ENCODE measurements around the gene ACOXL. TPM values are rescaled to one million over a fixed set of nuclear protein-coding genes. Genes with fewer than 3 reads are reported as not detected.

Gene ACOXL
- total RNA-seq, 4 donors from 2014 or later, result not detected

DNA sequence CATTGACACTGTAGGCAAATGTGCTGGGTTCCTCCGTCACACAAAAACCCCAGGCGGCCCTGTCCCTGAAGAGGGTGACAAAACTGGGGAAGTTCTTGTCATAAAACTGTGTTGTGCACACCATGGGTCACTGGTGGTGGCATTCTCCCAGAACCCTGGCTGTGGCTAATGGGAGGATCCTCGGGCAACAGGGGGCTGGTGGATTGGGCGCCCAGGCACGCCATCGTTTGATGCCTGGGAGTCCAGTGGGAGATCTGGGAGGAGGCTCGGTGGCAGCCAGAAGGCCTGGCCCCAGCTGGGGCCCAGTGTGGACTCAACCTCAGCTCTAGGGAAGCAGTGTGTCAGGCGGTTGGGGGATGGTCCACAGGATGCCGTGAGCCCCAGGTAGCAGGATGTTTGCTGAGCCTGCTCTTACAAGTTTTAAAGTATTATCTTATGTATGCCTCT lies 140.7 kb downstream of the ACOXL start:
- H3K27me3 ChIP-seq, result no peaks in the 10 kb centered on the region
- intact Hi-C loops (cut with DNase I), result no loop called here
- H3K9me3 ChIP-seq, result no peaks in the 10 kb centered on the region
- no peaks in the 10 kb centered on the region for H3K4me1 ChIP-seq
- H3K4me3 ChIP-seq, result no peak overlapping the region
- 76 to 88% methylated on average over 6 to 9 of the region's 9 CpGs for WGBS, 2 donors
- H3K27ac ChIP-seq, result no peak overlapping the region
- H3K36me3 ChIP-seq, result no peaks in the 10 kb centered on the region
- DNase-seq, result no peak
- no peak for TF ChIP-seq POLR2A (IDR thresholded peaks at IDR 0.05)
- TF ChIP-seq, protein P1, sequence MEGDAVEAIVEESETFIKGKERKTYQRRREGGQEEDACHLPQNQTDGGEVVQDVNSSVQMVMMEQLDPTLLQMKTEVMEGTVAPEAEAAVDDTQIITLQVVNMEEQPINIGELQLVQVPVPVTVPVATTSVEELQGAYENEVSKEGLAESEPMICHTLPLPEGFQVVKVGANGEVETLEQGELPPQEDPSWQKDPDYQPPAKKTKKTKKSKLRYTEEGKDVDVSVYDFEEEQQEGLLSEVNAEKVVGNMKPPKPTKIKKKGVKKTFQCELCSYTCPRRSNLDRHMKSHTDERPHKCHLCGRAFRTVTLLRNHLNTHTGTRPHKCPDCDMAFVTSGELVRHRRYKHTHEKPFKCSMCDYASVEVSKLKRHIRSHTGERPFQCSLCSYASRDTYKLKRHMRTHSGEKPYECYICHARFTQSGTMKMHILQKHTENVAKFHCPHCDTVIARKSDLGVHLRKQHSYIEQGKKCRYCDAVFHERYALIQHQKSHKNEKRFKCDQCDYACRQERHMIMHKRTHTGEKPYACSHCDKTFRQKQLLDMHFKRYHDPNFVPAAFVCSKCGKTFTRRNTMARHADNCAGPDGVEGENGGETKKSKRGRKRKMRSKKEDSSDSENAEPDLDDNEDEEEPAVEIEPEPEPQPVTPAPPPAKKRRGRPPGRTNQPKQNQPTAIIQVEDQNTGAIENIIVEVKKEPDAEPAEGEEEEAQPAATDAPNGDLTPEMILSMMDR (IDR thresholded peaks at IDR 0.05), result no peak

- no peak overlapping the region for H3K4me3 ChIP-seq
- no peak for DNase-seq
- no peak for TF ChIP-seq POLR2A (IDR thresholded peaks at IDR 0.05)
- TF ChIP-seq, protein P1 (IDR thresholded peaks at IDR 0.05), result no peak
- WGBS, 2 donors, result 74 to 83% methylated on average over 6 to 9 of the region's 17 CpGs
- H3K4me1 ChIP-seq, result no peaks in the 10 kb centered on the region
- H3K27ac ChIP-seq, result no peak overlapping the region
- H3K9me3 ChIP-seq, result peaks cover 0 to 5% (median 0%) of the 10 kb centered on the region in 3 donors
- H3K36me3 ChIP-seq, result no peaks in the 10 kb centered on the region
- intact Hi-C loops (cut with DNase I), result no loop called here
- H3K27me3 ChIP-seq, result peaks cover 0 to 3% (median 0%) of the 10 kb centered on the region in 4 donors
These were observed 141.5 kb downstream of the ACOXL start for GRCh38 chr2:110873597-110874452.

DNA sequence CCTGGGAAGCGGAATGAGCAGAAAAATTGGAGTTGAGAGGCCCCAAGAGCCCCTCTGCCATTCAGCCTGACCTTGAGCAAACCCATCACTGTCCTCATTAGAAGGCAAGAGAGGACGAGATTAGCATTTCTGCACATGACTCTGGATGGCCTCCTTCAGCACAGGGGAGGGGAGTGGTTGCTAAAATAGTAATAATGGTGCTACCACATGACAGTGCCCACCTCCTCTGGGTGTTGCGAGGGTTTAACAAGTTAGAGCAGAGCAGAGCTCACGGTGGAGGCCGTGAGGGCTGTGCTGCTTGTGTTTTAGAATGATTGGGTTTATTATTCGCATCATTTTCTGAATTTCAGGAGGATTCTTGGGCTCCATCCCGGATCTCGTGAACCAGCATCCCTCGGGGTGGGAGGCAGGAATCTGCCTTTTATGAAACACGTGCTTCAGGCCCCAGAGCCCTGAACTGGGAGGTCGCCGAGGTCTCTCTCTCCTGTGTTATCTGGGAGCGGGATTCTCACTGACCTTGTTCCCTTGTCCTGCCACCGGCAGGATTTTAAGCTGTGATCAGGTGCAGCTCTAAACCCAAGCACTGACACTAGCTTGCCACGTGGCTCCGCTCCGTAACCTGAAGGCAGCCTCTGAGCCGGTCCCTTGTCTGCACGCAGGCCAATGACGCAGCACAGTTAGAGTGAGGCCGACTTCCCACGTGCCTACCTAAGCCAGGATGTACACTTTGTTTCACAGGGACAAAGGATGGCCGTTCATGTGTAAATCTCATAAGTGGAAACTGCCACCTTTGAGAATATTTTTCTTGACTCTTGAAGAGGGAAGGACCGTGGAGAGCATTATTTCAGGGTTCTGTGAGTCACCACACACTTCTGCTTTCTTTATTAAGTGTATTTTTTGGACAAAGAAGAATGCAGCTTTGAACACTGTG lies 142.3 kb downstream of the ACOXL start:
- Histone ChIP-seq H3K4me1 (no peaks in the 10 kb centered on the region), H3K36me3 (no peaks in the 10 kb centered on the region), H3K9me3 (peaks cover 0 to 7% (median 0%) of the 10 kb centered on the region in 3 donors), H3K4me3 (no peak overlapping the region), H3K27me3 (peaks cover 0 to 3% (median 0%) of the 10 kb centered on the region in 4 donors), H3K27ac (no peak overlapping the region)
- intact Hi-C loops (cut with DNase I), result no loop called here
- DNase-seq, result no peak
- WGBS, 2 donors, result 77 to 79% methylated on average over 12 to 21 of the region's 24 CpGs
- no peak for TF ChIP-seq POLR2A (IDR thresholded peaks at IDR 0.05)
- TF ChIP-seq, protein P1 (IDR thresholded peaks at IDR 0.05), result no peak

DNA sequence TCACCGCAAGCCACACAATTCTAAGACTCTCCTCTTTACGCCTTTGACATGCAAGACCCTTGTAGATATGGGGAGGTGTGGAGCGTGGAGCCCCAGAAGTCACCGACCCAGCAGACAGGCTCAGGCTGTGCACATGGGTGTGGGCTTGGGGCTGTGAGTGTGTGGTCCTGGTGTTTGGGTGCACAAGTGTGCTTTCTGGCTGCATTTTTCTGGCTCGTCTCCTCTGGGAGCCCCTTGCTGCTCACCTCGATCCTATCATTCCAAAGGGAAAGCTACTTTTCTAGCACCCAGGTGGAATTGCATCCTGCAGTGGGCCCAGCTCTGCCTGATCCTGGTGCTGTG lies 143.0 kb downstream of the ACOXL start:
- Histone ChIP-seq H3K4me3 (no peak overlapping the region), H3K4me1 (no peaks in the 10 kb centered on the region), H3K9me3 (peaks cover 0 to 7% (median 0%) of the 10 kb centered on the region in 3 donors), H3K36me3 (no peaks in the 10 kb centered on the region), H3K27me3 (peaks cover 0 to 3% (median 0%) of the 10 kb centered on the region in 4 donors), H3K27ac (no peak overlapping the region)
- intact Hi-C loops (cut with DNase I), result no loop called here
- no peak for DNase-seq
- no peak for TF ChIP-seq POLR2A (IDR thresholded peaks at IDR 0.05)
- WGBS, 2 donors, result 77 to 91% methylated on average over 4 to 6 of the region's 6 CpGs

DNA sequence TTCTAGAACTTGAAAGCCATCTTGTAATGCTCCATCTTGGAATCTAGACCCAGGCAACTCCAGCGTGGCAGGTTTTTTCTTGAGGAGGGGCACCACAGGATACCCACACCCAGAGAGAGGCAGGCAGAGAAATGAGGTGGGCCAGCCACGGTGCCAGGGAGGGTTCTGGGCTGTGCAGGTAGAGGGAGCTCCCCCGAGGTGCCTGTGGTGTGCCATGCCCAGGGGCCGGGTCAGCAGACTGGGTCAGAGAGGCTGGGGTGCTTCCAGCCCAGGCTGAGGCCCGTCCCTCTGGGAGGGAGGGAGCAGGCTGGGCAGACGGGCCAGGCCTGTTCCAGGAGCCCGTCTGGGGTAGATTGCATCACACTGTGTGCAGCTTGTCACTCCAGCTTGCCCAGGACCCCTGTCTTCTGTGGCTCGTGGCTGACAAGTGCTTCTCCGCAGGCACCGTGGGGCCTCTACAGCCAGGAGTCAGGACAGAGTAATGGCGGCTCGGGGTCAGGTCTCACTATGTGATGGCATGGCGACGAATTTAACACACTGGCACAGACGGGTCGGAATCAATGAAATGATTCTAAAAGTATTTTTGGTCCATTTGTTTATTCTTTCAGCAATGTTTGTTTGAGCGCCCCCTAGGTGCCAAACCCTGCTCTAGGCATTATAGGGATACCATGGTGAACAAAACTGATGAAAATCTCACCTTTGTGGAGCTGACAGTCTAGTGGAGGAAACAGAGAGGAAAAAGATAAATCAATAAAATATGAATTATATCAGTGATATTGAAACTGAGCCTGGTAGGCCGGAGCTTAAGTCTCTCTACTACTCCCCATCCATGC lies 144.0 kb downstream of the ACOXL start:
- DNase-seq, result no peak
- H3K9me3 ChIP-seq, result peaks cover 0 to 7% (median 0%) of the 10 kb centered on the region in 3 donors
- 81 to 86% methylated on average over 9 to 17 of the region's 18 CpGs for WGBS, 2 donors
- no peaks in the 10 kb centered on the region for H3K36me3 ChIP-seq
- TF ChIP-seq, protein P1 (IDR thresholded peaks at IDR 0.05), result peak in 1 of 6 experiments; percentile 6
- no peak for TF ChIP-seq POLR2A (IDR thresholded peaks at IDR 0.05)
- no peaks in the 10 kb centered on the region for H3K4me1 ChIP-seq
- H3K4me3 ChIP-seq, result no peak overlapping the region
- H3K27ac ChIP-seq, result no peak overlapping the region
- intact Hi-C loops (cut with DNase I), result no loop called here
- peaks cover 0 to 3% (median 0%) of the 10 kb centered on the region in 4 donors for H3K27me3 ChIP-seq

All from esophagus squamous epithelium (tissue), 5 donors.